HepG2 (cell line): Measurements from ENCODE around the gene SURF1. TPM values are rescaled to one million over a fixed set of nuclear protein-coding genes. Genes with fewer than 3 reads are reported as not detected.

Source experiments
- ATAC-seq: fragments of 200-7000 bp; cut with Tn5 transposase; 3 replicates; pipeline ENCODE4 v1.9.1; 2020; ENCODE audit warnings: mild to moderate bottlenecking, moderate library complexity
- Bru-seq: library from RNA; stranded (reverse); fragments of 400-500 nt; gene quantifications from one replicate; lab custom pipeline; 2021; lab: Mats Ljungman, UMichigan
- BruChase-seq, 2 experiments: library from RNA; stranded (reverse); fragments of 400-500 nt; gene quantifications; one replicate each; lab custom pipeline; 2021; lab: Mats Ljungman, UMichigan
- BruUV-seq: library from RNA; stranded (reverse); fragments of 400-500 nt; replicated peaks from 2 replicates; lab custom pipeline; 2021; lab: Mats Ljungman, UMichigan
- CTCF ChIA-PET: fragments of 300-600 bp; formaldehyde crosslinking; extraction: SDS; loops from one replicate; lab custom pipeline; 2021; ENCODE audit warnings: low total read pairs, inconsistent platforms, low intra/inter-chr PET ratio; lab: Yijun Ruan, JAX
- POLR2A ChIA-PET: fragments of 350-600 bp; sonication (Branson Sonifier 250); formaldehyde crosslinking; loops from one replicate; lab custom pipeline; 2020; ENCODE audit warnings: antibody characterized with exemption, inconsistent platforms; lab: Yijun Ruan, JAX
- DNase-seq: peaks from one replicate; pipeline ENCODE4 v3.0.0-alpha.2; 2015; ENCODE audit warnings: low spot score
- FAIRE-seq: peaks from 3 replicates; lab custom pipeline; 2011; peaks lifted over from hg19 to GRCh38; lab: Jason Lieb, UNC
- H2AFZ ChIP-seq: one replicate; pipeline ENCODE4 v1.6.1; 2011; ENCODE audit warnings: low read length, inconsistent platforms
- H3K27ac ChIP-seq: fragments of 300-600 bp; 3 replicates; pipeline ENCODE4 v1.8.0; 2011; ENCODE audit warnings: mixed run types, mild to moderate bottlenecking, mixed read lengths, low read length, inconsistent platforms; ENCODE audit not compliant: insufficient read depth; ENCODE audit errors: extremely low read length
- H3K27me3 ChIP-seq, 2 experiments: fragments of 200-600 bp in 1 of 2; 2 replicates in 1 of 2; 3 replicates in 1 of 2; pipeline versions ENCODE4 v1.6.0 to v1.8.0; 2011; ENCODE audit warnings: low read length in 2 of 2, mild to moderate bottlenecking in 2 of 2, moderate library complexity in 2 of 2, inconsistent platforms in 1 of 2; ENCODE audit not compliant: insufficient read depth in 2 of 2, control insufficient read depth in 1 of 2
- H3K36me3 ChIP-seq, 2 experiments: fragments of 200-600 bp in 1 of 2; replicated peaks in 1 of 2; 2 replicates in 1 of 2; 3 replicates in 1 of 2; pipeline versions ENCODE4 v1.5.1 to v1.8.0; 2011; ENCODE audit warnings: low read length in 2 of 2, inconsistent platforms in 1 of 2; ENCODE audit not compliant: insufficient read depth in 2 of 2, control insufficient read depth in 1 of 2
- H3K4me1 ChIP-seq: 2 replicates; pipeline ENCODE4 v1.5.1; 2012; ENCODE audit warnings: low read length, inconsistent platforms; ENCODE audit not compliant: insufficient read depth
- H3K4me2 ChIP-seq: 2 replicates; pipeline ENCODE4 v1.6.0; 2011; ENCODE audit warnings: low read depth, low read length, inconsistent platforms
- H3K4me3 ChIP-seq, 3 experiments: fragments of 200-600 bp in 1 of 3; sonication (generic), shearing (Covaris generic) in 1 of 3; replicated peaks in 1 of 3; 2 replicates each; pipeline ENCODE4 v1.5.1; 2011 to 2016; ENCODE audit warnings: low read length in 3 of 3, inconsistent platforms in 2 of 3, low read depth in 2 of 3, mild to moderate bottlenecking in 2 of 3, control low read depth in 1 of 3, mixed read lengths in 1 of 3; ENCODE audit not compliant: insufficient read depth in 1 of 3
- H3K79me2 ChIP-seq: one replicate; pipeline ENCODE4 v1.6.1; 2011; ENCODE audit warnings: low read length, inconsistent platforms; ENCODE audit not compliant: insufficient read depth
- H3K9ac ChIP-seq: 2 replicates; pipeline ENCODE4 v1.6.0; 2011; ENCODE audit warnings: mild to moderate bottlenecking, low read depth, low read length, inconsistent platforms; ENCODE audit not compliant: insufficient read depth
- H3K9me3 ChIP-seq: 2 replicates; pipeline ENCODE4 v1.5.1; 2012; ENCODE audit warnings: mild to moderate bottlenecking, low read length
- H4K20me1 ChIP-seq: 2 replicates; pipeline ENCODE4 v1.6.0; 2011; ENCODE audit warnings: inconsistent platforms, mild to moderate bottlenecking, low read length, moderate library complexity; ENCODE audit not compliant: insufficient read depth
- ATM ChIP-seq: fragments of 450-650 bp; IDR thresholded peaks from 2 replicates; pipeline ENCODE4 v1.7.1; 2017; ENCODE audit warnings: mild to moderate bottlenecking, borderline replicate concordance
- GLI4 ChIP-seq: sonication (generic); formaldehyde crosslinking; IDR thresholded peaks from 2 replicates; pipeline ENCODE4 v1.5.1; 2020; ENCODE audit warnings: missing genetic modification reagents, mild to moderate bottlenecking, moderate library complexity, borderline replicate concordance
- MXD4 ChIP-seq: IDR thresholded peaks from 2 replicates; pipeline ENCODE4 v1.6.1; 2016; ENCODE audit warnings: mild to moderate bottlenecking, missing biosample characterization, missing genetic modification reagents
- RARG ChIP-seq: sonication (generic); formaldehyde crosslinking; IDR thresholded peaks from 2 replicates; pipeline ENCODE4 v1.4.0; 2020; ENCODE audit warnings: low read depth, mild to moderate bottlenecking, missing genetic modification reagents
- SMAD3 ChIP-seq: sonication (generic); formaldehyde crosslinking; IDR thresholded peaks from 2 replicates; pipeline ENCODE4 v1.4.0; 2020; ENCODE audit warnings: missing genetic modification reagents
- SMARCC2 ChIP-seq: fragments of 450-650 bp; IDR thresholded peaks from 2 replicates; pipeline ENCODE4 v1.6.1; 2017; ENCODE audit warnings: antibody characterized with exemption, mild to moderate bottlenecking
- TAF1 ChIP-seq: sonication (generic); formaldehyde crosslinking; IDR thresholded peaks from 2 replicates; pipeline ENCODE4 v1.4.0; 2020; ENCODE audit warnings: missing genetic modification reagents
- ZNF205 ChIP-seq: IDR thresholded peaks from 2 replicates; pipeline ENCODE4 v1.6.1; 2018; ENCODE audit warnings: missing biosample characterization, missing genetic modification reagents
- ZNF24 ChIP-seq: fragments of 450-650 bp; IDR thresholded peaks from 2 replicates; pipeline ENCODE4 v1.6.1; 2017; ENCODE audit warnings: antibody characterized with exemption, mild to moderate bottlenecking
- ZNF607 ChIP-seq: sonication (generic); formaldehyde crosslinking; IDR thresholded peaks from 2 replicates; pipeline ENCODE4 v1.5.1; 2020; ENCODE audit warnings: missing genetic modification reagents, mild to moderate bottlenecking, borderline replicate concordance
- ZNF777 ChIP-seq: sonication (generic); formaldehyde crosslinking; IDR thresholded peaks from 2 replicates; pipeline ENCODE4 v1.4.0; 2020; ENCODE audit warnings: missing genetic modification reagents
- ZNF883 ChIP-seq: sonication (generic); formaldehyde crosslinking; IDR thresholded peaks from 2 replicates; pipeline ENCODE4 v1.5.1; 2020; ENCODE audit warnings: mild to moderate bottlenecking, missing genetic modification reagents; ENCODE audit errors: not compliant biosample characterization
- WGBS: methylation state at CpG from one replicate; pipeline ENCODE4 v1.1.6; 2017; ENCODE audit warnings: low lambda C conversion rate; 5-methylcytosine and 5-hydroxymethylcytosine counted together
- in situ Hi-C: cut with HindIII; loops from 2 replicates; pipeline ENCODE4 v1.10.0; 2017; ENCODE audit warnings: low pct_unique_long_range_greater_than_20kb; ENCODE audit not compliant: extremely low pct_ligation_motif_present
- intact Hi-C: fragments of 100-400 bp; cut with micrococcal nuclease; formaldehyde crosslinking; loops from one replicate; pipeline ENCODE4 v1.10.0; 2022; ENCODE audit not compliant: unreplicated experiment
- long read RNA-seq, 2 experiments: library from RNA in 1 of 2; library from polyadenylated mRNA in 1 of 2; stranded (forward) in 1 of 2; unstranded in 1 of 2; transcript quantifications; one replicate each; pipeline ENCODE4 v2.0.0, GENCODE V29; 2019 to 2022
- polyA minus RNA-seq, 3 experiments: library from RNA; depleted of rRNA, polyadenylated mRNA; stranded (reverse); fragments of >200 nt; gene quantifications; 2 replicates each; pipeline ENCODE4 v1.2.3, GENCODE V29; 2011; ENCODE audit warnings: low replicate concordance in 1 of 3
- polyA plus RNA-seq, 8 experiments: library from polyadenylated mRNA; depleted of rRNA in 3 of 8; stranded (reverse) in 7 of 8; unstranded in 1 of 8; fragments of >200 nt; fragmentation: Illumina TruSeq in 4 of 8; extraction: Trizol in 4 of 8; gene quantifications; 2 replicates each; pipeline versions ENCODE4 v1.2.1 to v1.2.3, GENCODE V29; 2011 to 2016; ENCODE audit warnings: low read depth in 4 of 8, missing spikeins in 1 of 8, mixed read lengths in 1 of 8; ENCODE audit not compliant: insufficient read depth in 1 of 8
- total RNA-seq, 5 experiments: library from RNA; depleted of rRNA; stranded (reverse); fragments of >200 nt; fragmentation: Illumina TruSeq; extraction: Trizol; gene quantifications; 2 replicates each; pipeline ENCODE4 v1.2.3, GENCODE V29; 2016; ENCODE audit warnings: low read depth in 1 of 5
- TF ChIP-seq, protein P1 (sequence below): sonication (generic); formaldehyde crosslinking; IDR thresholded peaks from 2 replicates; pipeline ENCODE4 v1.8.1; 2023; ENCODE audit warnings: missing genetic modification reagents, inconsistent platforms, borderline replicate concordance
- TF ChIP-seq, protein P2 (sequence below): sonication (generic); formaldehyde crosslinking; IDR thresholded peaks from 2 replicates; pipeline ENCODE4 v1.8.0; 2022; ENCODE audit warnings: mild to moderate bottlenecking, missing genetic modification reagents, borderline replicate concordance

The SURF1 gene, protein sequence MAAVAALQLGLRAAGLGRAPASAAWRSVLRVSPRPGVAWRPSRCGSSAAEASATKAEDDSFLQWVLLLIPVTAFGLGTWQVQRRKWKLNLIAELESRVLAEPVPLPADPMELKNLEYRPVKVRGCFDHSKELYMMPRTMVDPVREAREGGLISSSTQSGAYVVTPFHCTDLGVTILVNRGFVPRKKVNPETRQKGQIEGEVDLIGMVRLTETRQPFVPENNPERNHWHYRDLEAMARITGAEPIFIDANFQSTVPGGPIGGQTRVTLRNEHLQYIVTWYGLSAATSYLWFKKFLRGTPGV
- total RNA-seq (2016; rRNA removed; fragmentation: Illumina TruSeq; extraction: Trizol) (10.6 and 17.8 TPM in 2 replicates), polyA plus RNA-seq (2011; rRNA removed) (39.2 and 40.7 TPM in 2 replicates), polyA minus RNA-seq (2011; rRNA and poly(A)+ RNA removed; ENCODE audit: low replicate concordance) (14.4 and 46.3 TPM in 2 replicates), Bru-seq, nascent RNA (percentile 69 among the genes with signal in this experiment), BruChase-seq, experiment 1, labeled RNA remaining after a 6-hour chase (percentile 63 among the genes with signal in this experiment), BruChase-seq, experiment 2, labeled RNA remaining after a 2-hour chase (percentile 55 among the genes with signal in this experiment)
- 21.0 and 25.4 TPM in 2 replicates for total RNA-seq (2016; cell fraction: cytosol; rRNA removed; fragmentation: Illumina TruSeq; extraction: Trizol; ENCODE audit: low read depth)
- total RNA-seq (2016; cell fraction: insoluble cytoplasmic fraction; rRNA removed; fragmentation: Illumina TruSeq; extraction: Trizol), result 9.6 and 18.9 TPM in 2 replicates
- total RNA-seq (2016; cell fraction: membrane; rRNA removed; fragmentation: Illumina TruSeq; extraction: Trizol), result 22.4 and 26.0 TPM in 2 replicates
- 13.9 and 14.0 TPM in 2 replicates for total RNA-seq (2016; cell fraction: nucleus; rRNA removed; fragmentation: Illumina TruSeq; extraction: Trizol)
- 29.3 and 32.3 TPM in 2 replicates for polyA plus RNA-seq (2011; cell fraction: cytosol; rRNA removed)
- 29.7 and 32.0 TPM in 2 replicates for polyA plus RNA-seq (2011; cell fraction: nucleus; rRNA removed)
- 22.8 and 26.6 TPM in 2 replicates for polyA plus RNA-seq (2012)
- 52.7 and 53.1 TPM in 2 replicates for polyA plus RNA-seq (2016; cell fraction: cytosol; fragmentation: Illumina TruSeq; extraction: Trizol; ENCODE audit: low read depth)
- polyA plus RNA-seq (2016; cell fraction: insoluble cytoplasmic fraction; fragmentation: Illumina TruSeq; extraction: Trizol; ENCODE audit: low read depth), result 19.0 and 20.1 TPM in 2 replicates
- polyA plus RNA-seq (2016; cell fraction: membrane; fragmentation: Illumina TruSeq; extraction: Trizol; ENCODE audit: low read depth), result 38.1 and 44.5 TPM in 2 replicates
- 46.1 and 51.6 TPM in 2 replicates for polyA plus RNA-seq (2016; cell fraction: nucleus; fragmentation: Illumina TruSeq; extraction: Trizol; ENCODE audit: insufficient read depth, low read depth)
- polyA minus RNA-seq (2011; cell fraction: cytosol; rRNA and poly(A)+ RNA removed), result 8.0 and 10.5 TPM in 2 replicates
- polyA minus RNA-seq (2011; cell fraction: nucleus; rRNA and poly(A)+ RNA removed), result 7.1 and 7.5 TPM in 2 replicates
- long read RNA-seq, experiment 1, transcript SURF1-201 (9 exons, 1,093 nt), result major isoform, 37 of 49 reads
- long read RNA-seq, experiment 1, partial matches to known transcripts, result 2 of 49 reads
- long read RNA-seq, experiment 1, other reads (novel, unspliced or antisense), result 5 of 49 reads
- long read RNA-seq, experiment 2, transcript SURF1-201 (9 exons, 1,093 nt), result major isoform, 111 of 142 reads
- long read RNA-seq, experiment 2, partial matches to known transcripts, result 22 of 142 reads
- long read RNA-seq, experiment 2, other reads (novel, unspliced or antisense), result 5 of 142 reads

DNA sequence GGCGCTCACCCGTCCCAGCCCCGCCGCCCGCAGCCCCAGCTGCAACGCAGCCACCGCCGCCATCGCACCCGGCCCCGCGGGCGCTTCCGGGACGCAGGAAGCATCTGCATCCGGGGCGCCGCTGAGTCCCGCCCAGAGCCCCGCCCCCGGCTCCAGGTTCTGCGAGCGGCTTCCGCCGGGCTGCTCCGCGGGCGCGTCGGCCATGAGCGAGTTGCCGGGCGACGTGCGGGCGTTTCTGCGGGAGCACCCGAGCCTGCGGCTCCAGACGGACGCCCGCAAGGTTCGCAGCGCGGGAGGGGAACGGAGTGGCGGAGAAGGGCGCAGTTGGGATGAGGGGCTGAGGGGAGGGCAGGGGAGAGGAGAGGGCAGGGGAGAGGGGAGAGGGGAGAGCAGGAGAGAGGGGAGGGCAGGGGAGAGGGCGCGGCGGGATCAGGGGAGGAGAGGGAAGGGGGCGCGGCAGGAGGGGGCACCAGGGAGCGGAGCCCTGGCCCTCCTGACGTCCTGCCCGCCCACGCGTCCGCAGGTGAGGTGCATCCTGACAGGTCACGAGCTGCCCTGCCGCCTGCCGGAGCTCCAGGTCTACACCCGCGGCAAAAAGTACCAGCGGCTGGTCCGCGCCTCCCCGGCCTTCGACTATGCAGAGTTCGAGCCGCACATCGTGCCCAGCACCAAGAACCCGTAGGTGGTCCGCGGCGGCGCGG lies at the start of gene SURF1, which contains the start of gene SURF2:
Gene SURF1, minus strand, starts transcription at position 97 of the 701 bp plus-strand sequence. Its CDS starts 34 bp downstream, at position 63.
Gene SURF2, plus strand, starts transcription at position 160 of the 701 bp plus-strand sequence. Its CDS starts 43 bp downstream, at position 203.
- no peaks in the 10 kb centered on the region for H3K9me3 ChIP-seq
- BruUV-seq, result no TSS peak
- no peak within 1 kb of the TSS for H2AFZ ChIP-seq
- ChIA-PET POLR2A (interaction anchor here (0.7 to 1.8 kb wide), 11 partner anchors 9 to 358 kb away, joined by 3 to 22 read pairs (median 5); partner anchors contain the start of genes CACFD1, MED22, RPL7A and SLC2A6), CTCF (interaction anchor here (0.7 kb wide), 1 partner anchor 47 kb away, joined by 3 read pairs; no protein-coding TSS in a partner anchor)
- WGBS, result under 1% methylated on average over 30 of the region's 78 CpGs
- H3K4me1 ChIP-seq, result peaks cover 53% of the 10 kb centered on the region
- peak within 1 kb of the TSS; percentile 61 for H3K27ac ChIP-seq
- no peaks in the 10 kb centered on the region; a peak in 1 of 5 replicates for H3K27me3 ChIP-seq
- H3K4me3 ChIP-seq, result peak within 1 kb of the TSS; percentile 80 to 91 (median 90)
- in situ Hi-C loops, result loop anchor here (5.0 kb wide), 2 partner anchors 51 to 131 kb away; no protein-coding TSS in a partner anchor
- FAIRE-seq (no peak), ATAC-seq (peak; percentile 64), DNase-seq (peak; percentile 68)
- H3K4me2 ChIP-seq, result peak within 1 kb of the TSS; percentile 86
- intact Hi-C loops, result loop anchor here (5.0 kb wide), 2 partner anchors 41 to 131 kb away; no protein-coding TSS in a partner anchor
- H3K36me3 ChIP-seq, result peaks cover 11 to 46% of the 10 kb centered on the region in 2 experiments
- H3K79me2 ChIP-seq, result peaks cover 15% of the 10 kb centered on the region
- H4K20me1 ChIP-seq, result peaks cover 23% of the 10 kb centered on the region; the same call in 1 of the 2 replicates
- H3K9ac ChIP-seq, result peak within 1 kb of the TSS; percentile 89
- TF ChIP-seq ZNF777 (CRISPR knock-in tag), result no peak; the same call in 1 of the 2 replicates
- TF ChIP-seq TAF1 (CRISPR knock-in tag), result peak; percentile 60; the same call in 1 of the 2 replicates
- TF ChIP-seq, protein P1, sequence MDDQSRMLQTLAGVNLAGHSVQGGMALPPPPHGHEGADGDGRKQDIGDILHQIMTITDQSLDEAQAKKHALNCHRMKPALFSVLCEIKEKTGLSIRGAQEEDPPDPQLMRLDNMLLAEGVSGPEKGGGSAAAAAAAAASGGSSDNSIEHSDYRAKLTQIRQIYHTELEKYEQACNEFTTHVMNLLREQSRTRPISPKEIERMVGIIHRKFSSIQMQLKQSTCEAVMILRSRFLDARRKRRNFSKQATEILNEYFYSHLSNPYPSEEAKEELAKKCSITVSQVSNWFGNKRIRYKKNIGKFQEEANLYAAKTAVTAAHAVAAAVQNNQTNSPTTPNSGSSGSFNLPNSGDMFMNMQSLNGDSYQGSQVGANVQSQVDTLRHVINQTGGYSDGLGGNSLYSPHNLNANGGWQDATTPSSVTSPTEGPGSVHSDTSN, result no peak
- 0 out of 2 replicates have a peak, but pooled peaks have one; percentile 1 for TF ChIP-seq SMAD3 (CRISPR knock-in tag)
- TF ChIP-seq ZNF24, result no peak
- peak; percentile 81 for TF ChIP-seq MXD4
- no peak for TF ChIP-seq ATM
- TF ChIP-seq ZNF607 (CRISPR knock-in tag), result 0 out of 2 replicates have a peak, but pooled peaks have one; percentile 39
- no peak for TF ChIP-seq GLI4
- no peak for TF ChIP-seq ZNF205 (CRISPR knock-in tag)
- TF ChIP-seq ZNF883 (CRISPR knock-in tag), result peak; percentile 62
- no peak for TF ChIP-seq RARG (CRISPR knock-in tag)
- TF ChIP-seq, protein P2, sequence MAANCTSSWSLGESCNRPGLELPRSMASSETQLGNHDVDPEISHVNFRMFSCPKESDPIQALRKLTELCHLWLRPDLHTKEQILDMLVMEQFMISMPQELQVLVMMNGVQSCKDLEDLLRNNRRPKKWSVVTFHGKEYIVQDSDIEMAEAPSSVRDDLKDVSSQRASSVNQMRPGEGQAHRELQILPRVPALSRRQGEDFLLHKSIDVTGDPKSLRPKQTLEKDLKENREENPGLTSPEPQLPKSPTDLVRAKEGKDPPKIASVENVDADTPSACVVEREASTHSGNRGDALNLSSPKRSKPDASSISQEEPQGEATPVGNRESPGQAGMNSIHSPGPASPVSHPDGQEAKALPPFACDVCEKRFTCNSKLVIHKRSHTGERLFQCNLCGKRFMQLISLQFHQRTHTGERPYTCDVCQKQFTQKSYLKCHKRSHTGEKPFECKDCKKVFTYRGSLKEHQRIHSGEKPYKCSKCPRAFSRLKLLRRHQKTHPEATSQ (CRISPR knock-in tag), result no peak
- TF ChIP-seq SMARCC2, result no peak
